GM21381 (cell line): Measurements from ENCODE around the gene OR5D16.
"Not testable (repeated sequence)": the region's sequence is repeated elsewhere in the genome, so short reads cannot be mapped to it uniquely, and the experiment has no call there.

ENCODE experiments used
- ATAC-seq: cut with Tn5 transposase; IDR thresholded peaks from one replicate; pipeline ENCODE4 v1.9.1; 2021; ENCODE audit warnings: mild to moderate bottlenecking, moderate library complexity; ENCODE audit not compliant: unreplicated experiment

Gene OR5D16

GRCh38 chr11:55838452-55838851, at the start of gene OR5D16:
Gene OR5D16, plus strand, starts transcription at chr11:55838752. Its CDS starts 0 bp downstream, at chr11:55838752.
- ATAC-seq, result no peak

- ATAC-seq, result no peak
Measured at GRCh38 chr11:55791606-55792005, 46.9 kb upstream of the OR5D16 start.

DNA sequence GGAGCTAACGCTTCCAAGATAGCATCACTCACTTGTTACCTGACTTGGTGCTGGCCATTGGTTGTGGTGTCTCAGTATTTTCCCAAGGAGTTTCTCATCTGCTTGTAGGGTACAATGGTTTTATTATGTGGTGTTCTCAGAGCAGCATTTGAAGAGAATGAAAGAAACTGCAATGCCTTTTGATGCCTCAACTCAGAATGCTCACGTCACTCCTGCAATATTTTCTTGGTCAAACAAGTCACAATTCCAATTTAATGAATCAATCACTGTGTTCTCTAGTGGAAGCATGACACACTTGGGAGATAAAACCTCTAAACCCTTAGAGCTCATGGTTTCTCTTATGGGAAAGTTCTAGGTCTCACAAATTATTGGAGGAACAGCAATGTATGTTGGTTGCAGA, 45.2 kb upstream of the OR5D16 start:
- no peak for ATAC-seq

GRCh38 chr11:55795256-55795655, 43.3 kb upstream of the OR5D16 start, which contains the start of gene OR5D14:
Gene OR5D14, plus strand, starts transcription at chr11:55795556. Its CDS starts 0 bp downstream, at chr11:55795556.
- no peak for ATAC-seq

GRCh38 chr11:55806248-55806647, 32.3 kb upstream of the OR5D16 start:
- ATAC-seq, result no peak

GRCh38 chr11:55811067-55811466, 27.5 kb upstream of the OR5D16 start, which contains the start of gene OR5L1:
Gene OR5L1, plus strand, starts transcription at chr11:55811367. Its CDS starts 100 bp downstream, at chr11:55811467.
- ATAC-seq, result no peak

DNA sequence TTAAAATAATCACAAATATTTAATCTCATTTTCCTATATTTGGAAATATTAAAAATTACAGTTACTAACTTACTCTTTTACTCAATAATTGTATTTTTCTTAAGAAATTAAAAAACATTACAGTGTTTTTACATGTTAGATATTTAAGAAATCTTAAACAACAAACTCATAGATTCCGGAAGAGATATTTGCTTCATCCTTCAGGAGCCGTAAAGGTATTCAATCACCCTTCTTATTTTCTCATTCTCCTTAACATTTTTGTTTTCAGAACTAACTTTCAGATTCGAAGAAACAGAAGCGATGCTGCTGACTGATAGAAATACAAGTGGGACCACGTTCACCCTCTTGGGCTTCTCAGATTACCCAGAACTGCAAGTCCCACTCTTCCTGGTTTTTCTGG, 19.2 kb upstream of the OR5D16 start, which contains the start of gene OR5D18:
TSS of gene OR5D18 (plus strand) at position 301 of the 400 bp plus-strand sequence. CDS start at position 301, 0 bp downstream.
- no peak for ATAC-seq

GRCh38 chr11:55826919-55827318, 11.6 kb upstream of the OR5D16 start, which contains the start of gene OR5L2:
Gene OR5L2, plus strand, starts transcription at chr11:55827219. Its CDS starts 0 bp downstream, at chr11:55827219.
- ATAC-seq, result no peak

DNA sequence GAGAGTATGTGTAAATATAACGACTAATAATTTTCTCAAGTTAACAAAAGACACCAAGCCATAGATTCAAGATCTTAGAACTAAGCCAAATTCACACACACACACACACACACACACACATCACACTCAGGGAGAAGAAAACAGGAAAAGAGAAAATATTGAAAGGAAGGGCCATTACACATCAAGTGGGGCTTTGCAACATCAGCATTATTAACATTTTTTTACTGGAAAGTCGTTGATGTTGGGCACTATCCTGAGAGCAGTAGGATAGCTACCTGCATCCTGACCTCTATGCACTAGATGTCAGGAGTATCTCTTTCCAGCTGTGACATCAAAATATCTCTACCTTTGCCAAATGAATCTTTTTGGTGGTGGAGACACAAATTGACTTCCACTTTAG, 8.9 kb downstream of the OR5D16 start:
- ATAC-seq, result no peak

DNA sequence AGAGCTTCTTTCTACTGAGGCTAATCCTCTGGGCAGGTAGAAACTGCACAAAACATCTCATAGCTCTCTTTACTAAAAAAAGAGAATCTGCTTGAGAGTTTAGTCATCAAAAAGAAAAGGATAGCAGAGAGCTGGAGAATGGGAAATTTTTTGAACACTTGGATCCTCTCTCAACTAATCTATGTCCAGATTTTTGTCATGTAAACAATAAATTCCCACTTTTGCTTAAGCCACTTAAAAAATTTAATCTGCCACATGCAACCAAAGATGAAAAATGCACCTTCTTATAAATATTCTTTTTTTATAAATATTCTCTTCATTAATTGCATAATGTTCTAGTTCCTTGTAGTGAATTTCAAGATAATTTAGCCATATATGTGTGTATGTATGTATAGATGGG, 10.5 kb downstream of the OR5D16 start:
- ATAC-seq, result no peak

GRCh38 chr11:55852141-55852540, 13.6 kb downstream of the OR5D16 start:
- no peak for ATAC-seq

GRCh38 chr11:55854704-55855103, 16.2 kb downstream of the OR5D16 start:
- no peak for ATAC-seq

DNA sequence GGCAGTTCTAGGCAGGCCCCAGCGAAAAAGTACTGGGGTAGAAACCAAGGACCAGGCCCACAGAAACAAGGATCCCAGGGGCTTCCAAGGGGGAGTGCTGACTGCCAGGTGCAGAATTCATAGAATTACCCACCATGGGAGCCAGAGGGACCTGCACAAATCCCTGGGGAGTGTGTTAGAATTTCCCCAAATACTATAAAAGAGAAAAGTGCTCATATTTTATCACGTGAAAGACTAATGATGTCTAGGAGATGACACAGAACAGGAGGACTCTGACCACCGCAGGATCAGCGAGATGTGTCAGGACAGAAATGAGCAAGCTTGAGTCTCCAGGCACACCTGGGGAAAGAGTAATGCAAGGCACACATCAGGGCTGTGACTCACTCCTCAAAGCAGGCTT, 28.8 kb downstream of the OR5D16 start:
- not testable (repeated sequence) for ATAC-seq

- ATAC-seq, result not testable (repeated sequence)
Measured at GRCh38 chr11:55872731-55873130, 34.2 kb downstream of the OR5D16 start.

DNA sequence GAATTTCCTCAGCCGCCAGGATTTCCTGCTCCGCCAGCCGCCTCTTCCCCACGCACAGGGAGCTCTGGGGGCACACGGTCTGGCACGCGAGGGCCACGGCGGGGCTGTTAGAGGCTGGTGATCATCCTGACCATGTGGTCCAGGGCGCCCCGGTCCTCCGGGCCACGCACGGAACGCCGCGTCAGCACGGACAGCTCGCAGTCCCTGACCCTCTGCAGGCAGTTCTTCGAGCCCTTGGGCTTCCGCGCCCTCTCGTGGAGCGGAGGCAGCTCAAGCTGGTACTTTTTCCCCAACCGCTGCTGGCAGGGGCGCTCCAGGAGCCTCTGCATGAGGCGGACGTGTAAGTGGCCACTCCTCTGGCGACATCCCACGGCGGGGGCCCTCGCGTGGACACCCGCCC, 34.6 kb downstream of the OR5D16 start:
- ATAC-seq, result not testable (repeated sequence)

GRCh38 chr11:55882997-55883396, 44.4 kb downstream of the OR5D16 start, which contains the start of gene TRIM51:
Gene TRIM51, plus strand, starts transcription at chr11:55883297. Its CDS starts 2,132 bp downstream, at chr11:55885429.
- ATAC-seq, result not testable (repeated sequence)

GRCh38 chr11:55884995-55885394, 46.4 kb downstream of the OR5D16 start:
- not testable (repeated sequence) for ATAC-seq

GRCh38 chr11:55885481-55885880, 46.9 kb downstream of the OR5D16 start:
- not testable (repeated sequence) for ATAC-seq
